ENCODE results near the gene COLQ.

COLQ gene

GRCh38 chr3:15401936-15402335 lies 119.6 kb downstream of the COLQ start:
- TF ChIP-seq RARB (CRISPR knock-in tag; IDR thresholded peaks at IDR 0.05) (no peak), CSDC2 (CRISPR knock-in tag; IDR thresholded peaks at IDR 0.05) (no peak), TOX (CRISPR knock-in tag; IDR thresholded peaks at IDR 0.05; ENCODE audit: borderline replicate concordance) (no peak), PPARA (CRISPR knock-in tag; IDR thresholded peaks at IDR 0.05; ENCODE audit: borderline replicate concordance) (no peak), ZFP3 (CRISPR knock-in tag; IDR thresholded peaks at IDR 0.05) (no peak), ARNTL (CRISPR knock-in tag; IDR thresholded peaks at IDR 0.05; ENCODE audit: borderline replicate concordance, low read depth) (no peak), CSRNP3 (CRISPR knock-in tag; IDR thresholded peaks at IDR 0.05) (no peak), ZNF8 (CRISPR knock-in tag; IDR thresholded peaks at IDR 0.05) (no peak), TSHZ2 (CRISPR knock-in tag; IDR thresholded peaks at IDR 0.05) (no peak), ISL1 (CRISPR knock-in tag; IDR thresholded peaks at IDR 0.05) (no peak), ZNF70 (CRISPR knock-in tag; IDR thresholded peaks at IDR 0.05) (no peak), ZC3H10 (CRISPR knock-in tag; IDR thresholded peaks at IDR 0.05) (no peak), POU6F1 (CRISPR knock-in tag; IDR thresholded peaks at IDR 0.05; ENCODE audit: borderline replicate concordance, low read depth) (no peak), ZFP30 (CRISPR knock-in tag; IDR thresholded peaks at IDR 0.05) (no peak)

More at GRCh38 chr3:15401936-15402335, 119.6 kb downstream of the COLQ start:
- no peak for ATAC-seq
